HG03571 (cell line): ENCODE results near the gene AOX1.
"Not testable (repeated sequence)": the region's sequence is repeated elsewhere in the genome, so short reads cannot be mapped to it uniquely, and the experiment has no call there.

Experiments
- ATAC-seq: cut with Tn5 transposase; IDR thresholded peaks from one replicate; pipeline ENCODE4 v1.9.1; 2021; ENCODE audit not compliant: unreplicated experiment

Gene AOX1

DNA sequence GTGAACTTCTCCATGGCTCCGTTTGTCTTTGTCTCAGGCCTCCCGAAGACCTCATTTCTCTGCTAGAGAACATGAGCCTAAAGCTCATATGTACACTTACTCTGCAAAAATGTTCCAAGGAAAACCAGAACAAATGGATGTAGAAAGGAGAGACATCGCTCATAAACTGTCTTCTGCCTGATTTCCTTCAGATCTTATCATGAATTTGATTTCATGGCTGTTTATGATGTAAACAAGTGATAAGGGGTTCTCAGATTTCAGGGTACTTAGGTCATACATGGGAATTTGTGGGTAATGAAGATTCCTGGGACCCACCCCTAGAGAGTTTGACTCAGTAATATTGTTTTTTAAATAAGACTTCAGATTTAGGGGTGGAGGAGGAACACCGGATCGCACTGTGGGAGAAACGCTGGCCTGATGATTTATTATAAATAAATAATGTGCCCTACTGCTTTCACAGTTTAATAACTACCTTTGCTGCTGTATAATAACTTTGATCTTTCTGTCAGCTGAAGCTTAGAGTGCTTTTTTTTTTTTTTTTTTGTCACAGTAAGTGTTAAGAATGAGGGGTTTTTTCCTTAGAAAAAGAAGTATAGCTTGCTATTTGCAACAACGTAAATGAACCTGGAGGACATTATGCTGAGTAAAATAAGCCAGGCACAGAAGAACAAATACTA lies 14.9 kb downstream of the AOX1 start:
- no peak for ATAC-seq

GRCh38 chr2:200602584-200602983 lies 16.8 kb downstream of the AOX1 start:
- ATAC-seq: no peak

- no peak for ATAC-seq
Observed at GRCh38 chr2:200603972-200604371, 18.2 kb downstream of the AOX1 start.

DNA sequence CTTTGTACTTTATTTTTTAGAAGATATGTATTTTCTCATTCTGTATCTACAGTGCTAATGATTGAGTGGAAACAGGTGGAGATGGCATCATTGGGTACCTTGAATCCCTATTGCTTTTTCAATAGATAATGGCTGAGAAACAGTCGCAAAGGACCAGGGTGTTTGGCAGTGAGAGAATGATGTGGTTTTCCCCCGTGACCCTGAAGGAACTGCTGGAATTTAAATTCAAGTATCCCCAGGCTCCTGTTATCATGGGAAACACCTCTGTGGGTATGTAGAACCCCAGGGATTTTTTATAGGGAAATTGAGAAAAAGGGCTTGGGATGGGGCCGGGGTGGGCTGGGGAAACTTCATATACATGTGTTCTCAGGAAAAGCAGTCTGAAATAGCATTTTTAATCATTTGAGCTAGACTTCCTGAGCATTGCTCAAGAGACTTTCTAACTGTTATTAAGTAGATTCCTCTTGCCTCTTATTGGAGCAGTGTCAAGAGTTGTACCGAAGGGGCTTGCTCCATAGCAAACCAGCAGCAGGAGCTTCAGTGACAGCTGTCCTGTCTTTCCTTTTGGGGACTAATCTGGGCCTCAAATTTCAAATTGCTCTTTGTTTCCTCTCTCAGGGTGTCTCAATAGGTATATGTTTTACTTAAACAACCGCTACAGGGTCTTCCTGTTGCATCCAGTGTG lies 18.9 kb downstream of the AOX1 start:
- no peak for ATAC-seq

DNA sequence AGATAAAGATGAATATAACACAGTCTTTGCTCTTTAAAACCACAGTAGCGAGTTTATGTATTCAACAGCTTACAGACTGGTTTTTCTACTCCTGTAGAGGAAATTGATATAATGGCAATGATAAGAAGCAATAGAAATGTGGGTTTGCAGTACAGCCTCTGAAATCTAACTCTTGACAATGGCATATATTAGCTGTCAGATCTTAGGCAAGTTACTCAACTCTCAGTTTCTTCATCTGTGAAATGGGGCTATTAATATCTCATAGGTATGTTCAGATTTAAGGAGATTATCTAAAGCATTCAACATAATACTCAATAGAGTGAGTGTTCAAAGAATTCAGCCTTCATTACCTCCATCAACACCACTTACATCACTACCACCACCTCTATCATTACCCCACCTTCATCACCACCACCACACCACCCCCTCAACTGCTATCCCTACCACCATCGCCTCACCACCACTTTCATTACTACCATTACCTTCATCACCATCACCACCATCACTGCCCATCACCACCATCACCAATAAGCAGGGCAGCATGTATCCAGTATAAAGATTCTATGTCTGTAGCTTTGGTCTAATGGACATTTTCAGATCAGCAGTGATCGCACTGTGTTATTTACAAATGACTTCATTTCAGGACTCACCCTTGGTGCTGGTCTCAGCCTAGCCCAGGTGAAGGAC lies 22.7 kb downstream of the AOX1 start:
- no peak for ATAC-seq

GRCh38 chr2:200609028-200609614 lies 23.3 kb downstream of the AOX1 start:
- no peak for ATAC-seq

DNA sequence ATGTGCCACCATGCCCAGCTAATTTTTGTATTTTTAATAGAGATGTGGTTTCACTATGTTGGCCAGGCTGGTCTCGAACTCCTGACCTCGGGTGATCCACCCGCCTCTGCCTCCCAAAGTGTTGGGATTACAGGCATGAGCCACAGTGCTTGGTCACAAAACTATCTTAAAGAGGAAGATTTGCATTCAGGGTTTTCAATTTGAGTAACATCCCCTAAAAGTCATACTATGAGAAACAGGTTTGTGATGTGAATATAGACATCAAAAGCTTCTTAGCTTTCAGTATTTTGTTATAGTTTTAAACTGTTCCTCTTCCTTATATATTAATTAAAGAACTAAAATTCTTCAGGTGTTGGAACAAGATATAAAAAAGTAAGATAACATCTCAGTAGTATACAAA lies 24.4 kb downstream of the AOX1 start:
- ATAC-seq: not testable (repeated sequence)

DNA sequence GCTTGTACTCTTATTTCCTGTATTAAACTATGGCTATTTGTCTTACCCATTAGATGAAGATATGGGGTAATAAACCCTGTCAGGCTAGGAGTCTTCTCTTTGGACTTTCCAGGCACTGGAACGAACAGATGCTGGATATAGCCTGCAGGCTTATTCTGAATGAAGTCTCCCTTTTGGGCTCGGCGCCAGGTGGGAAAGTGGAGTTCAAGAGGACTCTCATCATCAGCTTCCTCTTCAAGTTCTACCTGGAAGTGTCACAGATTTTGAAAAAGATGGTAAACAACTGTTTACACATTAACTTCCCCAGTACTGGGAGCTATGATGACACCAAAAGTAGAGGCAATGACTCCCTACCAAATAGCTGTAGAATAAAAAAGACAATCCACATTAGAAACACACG lies 27.9 kb downstream of the AOX1 start:
- ATAC-seq: no peak

- no peak for ATAC-seq
Observed at GRCh38 chr2:200614249-200614648, 28.4 kb downstream of the AOX1 start.

DNA sequence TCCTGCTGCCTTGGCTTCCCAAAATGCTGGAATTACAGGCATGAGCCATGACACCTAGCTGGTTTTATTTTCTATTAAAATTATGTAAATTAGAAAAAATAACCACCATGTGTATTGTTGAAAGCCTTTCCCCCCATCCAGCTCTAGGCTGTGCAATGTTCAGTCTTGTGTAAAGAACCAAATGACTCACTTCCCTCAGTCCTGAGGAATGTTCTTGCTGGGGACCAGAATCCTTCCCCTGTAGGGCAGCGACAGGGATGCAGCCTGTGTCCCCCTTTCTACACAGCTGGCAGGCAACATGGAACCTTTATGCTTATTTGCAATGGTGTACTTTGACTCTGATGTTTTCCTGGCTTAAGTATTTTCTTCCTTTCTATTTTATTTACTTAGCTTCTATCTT lies 29.4 kb downstream of the AOX1 start:
- no peak for ATAC-seq

DNA sequence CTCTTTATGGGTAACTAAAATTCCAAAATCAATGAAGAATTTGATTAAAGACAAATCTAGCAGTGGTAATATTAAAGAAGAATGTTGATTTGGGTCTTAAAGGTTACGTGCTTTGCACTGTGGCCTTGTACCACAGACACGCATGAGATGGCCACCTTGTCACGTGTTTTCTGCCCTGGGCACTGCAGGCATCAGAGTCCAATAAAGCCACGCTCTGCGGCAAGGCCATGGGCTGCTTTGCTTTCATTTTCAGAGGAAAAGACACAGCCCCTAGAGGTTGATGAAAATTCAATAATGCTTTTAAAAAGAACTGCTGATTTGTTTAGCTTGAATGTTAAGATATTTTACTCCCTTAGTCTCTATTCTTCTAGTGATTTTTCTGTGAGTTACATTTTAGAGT lies 30.4 kb downstream of the AOX1 start:
- no peak for ATAC-seq

DNA sequence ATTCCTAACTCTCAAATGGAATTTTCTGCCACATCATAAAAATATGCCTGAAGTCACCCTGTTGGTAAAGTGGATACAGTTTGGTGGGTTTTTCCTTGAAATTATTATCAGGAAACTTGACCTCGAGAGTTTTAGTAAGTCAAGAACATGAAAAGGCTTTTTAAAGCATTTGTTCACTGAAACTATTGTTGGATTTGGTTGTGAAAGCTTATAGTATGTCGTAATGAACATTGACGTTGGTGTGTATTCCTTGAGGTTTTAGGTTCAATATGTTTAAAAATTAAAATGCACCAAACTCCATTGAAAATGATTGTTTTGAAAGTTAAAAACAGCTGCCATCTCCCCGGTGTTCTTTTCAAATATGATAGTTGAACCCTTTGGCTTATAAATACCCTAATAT lies 30.8 kb downstream of the AOX1 start:
- no peak for ATAC-seq

DNA sequence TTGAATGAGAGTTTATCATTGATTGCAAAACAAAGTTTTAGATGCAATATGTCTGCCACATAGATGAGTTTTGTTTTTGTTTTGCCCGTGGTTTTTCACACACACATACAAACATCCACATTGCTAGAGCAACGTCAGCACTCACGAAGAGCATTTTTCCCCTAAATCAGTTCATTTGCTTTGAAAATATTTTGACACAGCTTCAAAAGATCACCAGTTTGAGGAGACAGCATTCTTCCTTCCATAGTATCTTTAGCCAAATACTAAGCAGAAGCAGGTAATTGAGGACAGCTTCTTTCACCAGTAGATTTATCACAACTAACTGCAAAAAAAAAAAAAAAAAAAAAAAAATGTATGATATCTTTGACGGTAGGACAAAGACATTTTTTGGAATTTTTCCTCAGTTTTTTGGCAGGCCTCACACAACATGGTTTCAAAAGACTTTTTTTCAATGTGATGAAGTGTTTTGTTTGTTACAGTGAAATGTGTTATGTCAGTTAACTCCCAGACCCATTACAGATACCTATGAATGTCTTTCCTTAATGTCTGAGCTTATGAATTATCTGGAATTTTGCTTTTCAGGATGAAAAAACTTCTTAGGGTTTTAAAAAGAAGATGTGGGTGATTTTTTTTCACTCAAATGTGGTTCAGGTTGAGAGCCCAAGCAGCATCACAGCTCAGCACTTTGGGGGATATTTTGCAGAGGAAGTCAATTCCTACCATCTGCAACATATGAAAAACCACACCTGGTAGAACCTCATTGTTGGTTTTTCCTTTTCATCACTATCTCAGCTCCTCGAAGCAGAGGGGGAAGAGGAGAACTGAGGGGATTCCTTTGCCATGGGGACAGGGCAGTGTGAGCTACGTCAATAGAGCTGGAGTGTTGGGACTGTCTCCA lies 31.6 kb downstream of the AOX1 start:
- ATAC-seq: no peak

- no peak for ATAC-seq
Observed at GRCh38 chr2:200618054-200618419, 32.2 kb downstream of the AOX1 start.

GRCh38 chr2:200618590-200619021 lies 32.8 kb downstream of the AOX1 start:
- ATAC-seq: no peak

- ATAC-seq: no peak
Observed at GRCh38 chr2:200619279-200619678, 33.5 kb downstream of the AOX1 start.

GRCh38 chr2:200620606-200621390 lies 35.0 kb downstream of the AOX1 start:
- ATAC-seq: no peak

- no peak for ATAC-seq
Observed at GRCh38 chr2:200622106-200622505, 36.3 kb downstream of the AOX1 start.

DNA sequence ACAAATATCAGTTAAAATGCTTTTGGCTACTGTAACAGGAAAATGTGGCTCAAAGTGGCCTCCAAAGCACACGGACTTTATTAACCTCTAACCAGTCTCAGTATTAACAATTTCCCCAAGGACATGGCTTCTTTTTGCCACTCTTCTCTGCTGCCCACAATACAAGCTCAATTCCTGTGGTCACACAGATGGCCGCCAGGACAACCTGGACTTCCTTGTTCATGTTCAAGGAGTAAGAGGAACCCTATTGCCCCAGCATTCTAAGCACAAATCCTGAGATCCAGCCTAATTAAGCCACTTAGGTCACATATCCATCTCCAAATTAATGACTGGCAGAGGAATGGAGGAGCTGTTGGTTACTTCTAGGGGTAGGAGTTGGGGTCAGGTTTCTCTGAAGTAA lies 38.2 kb downstream of the AOX1 start:
- no peak for ATAC-seq

GRCh38 chr2:200624658-200625057 lies 38.8 kb downstream of the AOX1 start:
- no peak for ATAC-seq
